HepG2 (cell line): ENCODE data around the gene CCDC88B. TPM values are rescaled to one million over a fixed set of nuclear protein-coding genes. Genes with fewer than 3 reads are reported as not detected.

Source experiments
- AGO2 ChIP-seq: fragments of 200-400 bp; formaldehyde crosslinking; optimal IDR thresholded peaks from 2 replicates; pipeline ENCODE3; 2017; ENCODE audit warnings: mild to moderate bottlenecking, low read depth, low read length, moderate library complexity
- ARNT2 ChIP-seq: sonication (generic); formaldehyde crosslinking; IDR thresholded peaks from 2 replicates; pipeline ENCODE4 v1.8.0; 2022; ENCODE audit warnings: mild to moderate bottlenecking, low read depth, missing genetic modification reagents, moderate library complexity
- BRD4 ChIP-seq: sonication (generic); formaldehyde crosslinking; IDR thresholded peaks from 2 replicates; pipeline ENCODE4 v1.4.0; 2020; ENCODE audit warnings: missing genetic modification reagents
- ESRRA ChIP-seq: sonication (generic); formaldehyde crosslinking; IDR thresholded peaks from 2 replicates; pipeline ENCODE4 v1.5.1; 2020; ENCODE audit warnings: mild to moderate bottlenecking, low read depth, missing genetic modification reagents
- ETV6 ChIP-seq: sonication (generic); formaldehyde crosslinking; conservative IDR thresholded peaks from 2 replicates; pipeline ENCODE4 v1.4.0; 2020; ENCODE audit warnings: missing genetic modification reagents
- KDM2A ChIP-seq: sonication (generic); formaldehyde crosslinking; IDR thresholded peaks from 2 replicates; pipeline ENCODE4 v1.4.0; 2020; ENCODE audit warnings: low read depth, missing genetic modification reagents, borderline replicate concordance
- KMT2B ChIP-seq: IDR thresholded peaks from 2 replicates; pipeline ENCODE4 v1.6.1; 2016; ENCODE audit warnings: missing genetic modification reagents, missing compliant biosample characterization
- MATR3 ChIP-seq: sonication (generic); formaldehyde crosslinking; IDR thresholded peaks from 2 replicates; pipeline ENCODE4 v1.4.0; 2020; ENCODE audit warnings: missing genetic modification reagents
- NR2F6 ChIP-seq, 2 experiments: IDR thresholded peaks; 2 replicates each; pipeline ENCODE4 v1.6.1; 2016; ENCODE audit warnings: antibody characterized with exemption in 1 of 2, mild to moderate bottlenecking in 1 of 2
- WIZ ChIP-seq: sonication (generic); formaldehyde crosslinking; IDR thresholded peaks from 2 replicates; pipeline ENCODE4 v1.5.1; 2020; ENCODE audit warnings: mild to moderate bottlenecking, missing genetic modification reagents
- YEATS2 ChIP-seq: sonication (generic); formaldehyde crosslinking; IDR thresholded peaks from 2 replicates; pipeline ENCODE4 v1.4.0; 2020; ENCODE audit warnings: missing genetic modification reagents, borderline replicate concordance
- ZBTB20 ChIP-seq: sonication (generic); formaldehyde crosslinking; IDR thresholded peaks from 2 replicates; pipeline ENCODE4 v1.8.1; 2023; ENCODE audit warnings: missing genetic modification reagents, low read depth, mild to moderate bottlenecking, borderline replicate concordance
- ZBTB43 ChIP-seq: sonication (generic); formaldehyde crosslinking; conservative IDR thresholded peaks from 2 replicates; pipeline ENCODE4 v1.4.0; 2020; ENCODE audit warnings: missing genetic modification reagents
- ZNF136 ChIP-seq: sonication (generic); formaldehyde crosslinking; IDR thresholded peaks from 2 replicates; pipeline ENCODE4 v1.8.1; 2022; ENCODE audit warnings: low read depth, mild to moderate bottlenecking, moderate library complexity, missing genetic modification reagents
- ZNF33B ChIP-seq: sonication (generic); formaldehyde crosslinking; IDR thresholded peaks from 2 replicates; pipeline ENCODE4 v1.5.1; 2020; ENCODE audit warnings: mild to moderate bottlenecking, missing genetic modification reagents
- ZNF383 ChIP-seq: sonication (generic); formaldehyde crosslinking; IDR thresholded peaks from 2 replicates; pipeline ENCODE4 v1.4.0; 2020; ENCODE audit warnings: missing genetic modification reagents, mild to moderate bottlenecking, borderline replicate concordance
- ZNF501 ChIP-seq: sonication (generic); formaldehyde crosslinking; IDR thresholded peaks from 2 replicates; pipeline ENCODE4 v1.5.1; 2020; ENCODE audit warnings: mild to moderate bottlenecking, moderate library complexity, missing genetic modification reagents
- ZNF562 ChIP-seq: sonication (generic); formaldehyde crosslinking; IDR thresholded peaks from 2 replicates; pipeline ENCODE4 v1.8.0; 2022; ENCODE audit warnings: missing genetic modification reagents, borderline replicate concordance
- polyA plus RNA-seq, 8 experiments: library from polyadenylated mRNA; depleted of rRNA in 3 of 8; stranded (reverse) in 7 of 8; unstranded in 1 of 8; fragments of >200 nt; fragmentation: Illumina TruSeq in 4 of 8; extraction: Trizol in 4 of 8; gene quantifications; 2 replicates each; pipeline versions ENCODE4 v1.2.1 to v1.2.3, GENCODE V29; 2011 to 2016; ENCODE audit warnings: low read depth in 4 of 8, missing spikeins in 1 of 8, mixed read lengths in 1 of 8; ENCODE audit not compliant: insufficient read depth in 1 of 8
- total RNA-seq, 5 experiments: library from RNA; depleted of rRNA; stranded (reverse); fragments of >200 nt; fragmentation: Illumina TruSeq; extraction: Trizol; gene quantifications; 2 replicates each; pipeline ENCODE4 v1.2.3, GENCODE V29; 2016; ENCODE audit warnings: low read depth in 1 of 5
- TF ChIP-seq, protein P1 (sequence below), 2 experiments: sonication (generic) in 1 of 2; formaldehyde crosslinking in 1 of 2; IDR thresholded peaks; 2 replicates each; pipeline versions ENCODE4 v1.6.1 to v1.9.0; 2014 to 2022; ENCODE audit warnings: antibody characterized with exemption in 1 of 2, borderline replicate concordance in 1 of 2, inconsistent platforms in 1 of 2, low read depth in 1 of 2, missing genetic modification reagents in 1 of 2

CCDC88B gene
- total and polyA plus RNA-seq, 2 of the 13 experiments (the other 11 are each of a cell fraction or from before 2014, with no cell fraction given), result 3.6 to 4.8 TPM

DNA sequence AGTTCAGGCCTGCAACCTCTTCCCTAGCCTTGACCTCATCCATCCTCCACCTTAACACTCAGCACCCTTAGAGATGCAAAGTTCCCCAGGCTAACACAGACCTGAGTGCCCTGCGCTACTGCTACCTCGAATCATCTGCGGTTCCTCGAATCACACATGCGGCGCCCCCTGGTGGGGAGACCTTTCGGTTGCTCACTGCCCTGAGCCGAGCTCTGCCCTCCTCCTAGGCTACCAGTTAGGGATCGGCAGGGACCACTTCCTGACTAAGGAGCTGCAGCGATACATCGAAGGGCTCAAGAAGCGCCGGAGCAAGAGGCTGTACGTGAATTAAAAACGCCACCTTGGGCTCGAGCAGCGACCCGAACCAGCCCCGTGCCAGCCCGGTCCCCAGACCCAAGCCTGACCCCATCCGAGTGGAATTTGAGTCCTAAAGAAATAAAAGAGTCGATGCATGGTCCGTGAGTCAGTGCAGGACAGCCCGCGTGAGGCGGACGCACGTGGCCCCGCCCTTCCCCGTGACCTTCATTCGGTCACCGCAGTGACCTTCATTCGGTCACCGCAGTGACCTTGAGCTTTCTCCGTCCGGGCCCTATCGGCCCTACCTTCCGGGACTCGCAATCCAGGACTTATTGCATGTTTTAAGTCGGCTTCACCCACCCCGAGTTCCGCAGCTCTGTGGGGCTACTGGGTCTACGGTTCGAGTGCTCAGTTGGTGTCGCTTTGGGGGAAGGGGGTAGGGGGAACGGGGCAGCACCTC, 35.5 kb upstream of the CCDC88B start (continued):
- TF ChIP-seq, protein P1, sequence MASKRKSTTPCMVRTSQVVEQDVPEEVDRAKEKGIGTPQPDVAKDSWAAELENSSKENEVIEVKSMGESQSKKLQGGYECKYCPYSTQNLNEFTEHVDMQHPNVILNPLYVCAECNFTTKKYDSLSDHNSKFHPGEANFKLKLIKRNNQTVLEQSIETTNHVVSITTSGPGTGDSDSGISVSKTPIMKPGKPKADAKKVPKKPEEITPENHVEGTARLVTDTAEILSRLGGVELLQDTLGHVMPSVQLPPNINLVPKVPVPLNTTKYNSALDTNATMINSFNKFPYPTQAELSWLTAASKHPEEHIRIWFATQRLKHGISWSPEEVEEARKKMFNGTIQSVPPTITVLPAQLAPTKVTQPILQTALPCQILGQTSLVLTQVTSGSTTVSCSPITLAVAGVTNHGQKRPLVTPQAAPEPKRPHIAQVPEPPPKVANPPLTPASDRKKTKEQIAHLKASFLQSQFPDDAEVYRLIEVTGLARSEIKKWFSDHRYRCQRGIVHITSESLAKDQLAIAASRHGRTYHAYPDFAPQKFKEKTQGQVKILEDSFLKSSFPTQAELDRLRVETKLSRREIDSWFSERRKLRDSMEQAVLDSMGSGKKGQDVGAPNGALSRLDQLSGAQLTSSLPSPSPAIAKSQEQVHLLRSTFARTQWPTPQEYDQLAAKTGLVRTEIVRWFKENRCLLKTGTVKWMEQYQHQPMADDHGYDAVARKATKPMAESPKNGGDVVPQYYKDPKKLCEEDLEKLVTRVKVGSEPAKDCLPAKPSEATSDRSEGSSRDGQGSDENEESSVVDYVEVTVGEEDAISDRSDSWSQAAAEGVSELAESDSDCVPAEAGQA (IDR thresholded peaks at IDR 0.05; ENCODE audit: low read depth), result no peak
- TF ChIP-seq, protein P1 (CRISPR knock-in tag; IDR thresholded peaks at IDR 0.05; ENCODE audit: borderline replicate concordance), result peak; percentile 70; the same call in 1 of the 2 replicates
- peak; percentile 92 for TF ChIP-seq AGO2
- peak; percentile 100 for TF ChIP-seq ESRRA (CRISPR knock-in tag)
- TF ChIP-seq KDM2A (CRISPR knock-in tag), result peak; percentile 62
- peak; percentile 54 for TF ChIP-seq ZBTB43 (CRISPR knock-in tag)
- no peak for TF ChIP-seq MATR3 (CRISPR knock-in tag)
- peak; percentile 88 for TF ChIP-seq ZNF501 (CRISPR knock-in tag)
- peak; percentile 55; the same call in 1 of the 2 replicates for TF ChIP-seq YEATS2 (CRISPR knock-in tag)
- no peak for TF ChIP-seq ZBTB20 (CRISPR knock-in tag)
- TF ChIP-seq ZNF136 (CRISPR knock-in tag), result no peak
- peak; percentile 36 for TF ChIP-seq NR2F6 (IDR thresholded peaks at IDR 0.05)
- 0 out of 2 replicates have a peak, but pooled peaks have one; percentile 15 for TF ChIP-seq NR2F6 (CRISPR knock-in tag; IDR thresholded peaks at IDR 0.05)
- peak; percentile 76; the same call in 1 of the 2 replicates for TF ChIP-seq BRD4
- 0 out of 2 replicates have a peak, but pooled peaks have one; percentile 34 for TF ChIP-seq ZNF33B
- no peak for TF ChIP-seq WIZ (CRISPR knock-in tag)
- TF ChIP-seq ETV6, result peak; percentile 77; the same call in 1 of the 2 replicates
- no peak for TF ChIP-seq ZNF562
- TF ChIP-seq ARNT2, result no peak
- TF ChIP-seq ZNF383 (CRISPR knock-in tag), result no peak
- TF ChIP-seq KMT2B (CRISPR knock-in tag), result peak; percentile 37; the same call in 1 of the 2 replicates
